AML-193 (cell line): ENCODE measurements around the gene SLC6A18.

Experiments used
- DNase-seq, 2 experiments: peaks; one replicate each; lab custom pipeline; 2025; lab: John Stamatoyannopoulos, UW

SLC6A18 gene

DNA sequence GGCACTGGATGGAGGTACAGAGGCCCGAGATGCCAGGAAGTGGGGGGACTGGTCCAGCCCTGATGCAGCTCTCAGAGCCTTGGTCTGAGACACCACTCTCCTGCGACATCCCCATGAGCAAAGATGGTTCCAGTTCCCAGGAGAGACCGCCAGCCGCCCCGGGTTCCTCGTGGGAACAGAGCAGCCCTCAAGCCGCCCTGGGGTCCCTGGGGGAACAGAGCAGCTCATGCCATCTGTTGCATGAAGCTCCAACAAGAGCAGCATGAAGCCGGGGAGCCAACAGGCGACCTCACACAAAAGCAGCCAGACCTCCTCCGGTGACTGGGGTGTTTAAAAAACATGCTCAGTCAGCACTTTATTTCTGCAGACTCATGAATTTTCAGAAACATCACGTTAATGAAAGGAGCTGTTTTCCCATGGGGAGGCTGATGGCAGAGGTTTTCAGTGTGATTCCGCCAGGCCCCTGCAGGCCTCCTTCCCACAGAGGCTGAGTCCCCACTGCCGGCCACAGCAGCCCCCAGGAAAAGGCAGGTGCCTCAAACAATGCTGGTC, 6.2 kb downstream of the SLC6A18 start:
- no peak for DNase-seq

DNA sequence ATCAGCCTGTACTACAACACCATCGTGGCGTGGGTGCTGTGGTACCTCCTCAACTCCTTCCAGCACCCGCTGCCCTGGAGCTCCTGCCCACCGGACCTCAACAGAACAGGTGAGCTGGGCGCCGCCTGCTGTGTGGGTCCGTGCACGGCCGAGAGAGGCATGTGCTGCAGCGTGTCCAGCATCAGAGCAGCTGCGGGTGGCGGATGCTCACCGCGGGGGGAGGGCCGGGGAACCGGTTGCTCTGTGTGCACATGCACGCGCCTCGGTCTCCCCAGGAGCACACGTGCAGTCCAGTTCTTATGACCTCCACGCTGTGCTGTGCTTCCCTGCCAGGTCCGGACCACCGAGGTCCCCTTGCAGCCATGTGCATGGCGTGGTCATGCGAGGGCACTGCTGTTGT, 7.6 kb downstream of the SLC6A18 start:
- DNase-seq, result no peak

DNA sequence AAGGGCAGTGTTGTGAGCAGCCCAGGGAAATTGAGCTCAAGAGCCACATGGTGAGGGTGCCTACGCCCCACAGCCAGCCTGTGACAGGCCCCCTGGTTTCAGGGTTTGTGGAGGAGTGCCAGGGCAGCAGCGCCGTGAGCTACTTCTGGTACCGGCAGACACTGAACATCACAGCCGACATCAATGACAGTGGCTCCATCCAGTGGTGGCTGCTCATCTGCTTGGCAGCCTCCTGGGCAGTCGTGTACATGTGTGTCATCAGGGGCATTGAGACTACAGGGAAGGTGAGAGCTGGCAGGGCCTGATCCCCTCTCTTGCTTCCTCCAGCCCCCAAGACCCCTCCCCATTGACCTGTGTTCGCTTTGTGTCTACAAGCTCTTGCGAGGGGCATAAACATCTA, 10.2 kb downstream of the SLC6A18 start:
- DNase-seq, result no peak

DNA sequence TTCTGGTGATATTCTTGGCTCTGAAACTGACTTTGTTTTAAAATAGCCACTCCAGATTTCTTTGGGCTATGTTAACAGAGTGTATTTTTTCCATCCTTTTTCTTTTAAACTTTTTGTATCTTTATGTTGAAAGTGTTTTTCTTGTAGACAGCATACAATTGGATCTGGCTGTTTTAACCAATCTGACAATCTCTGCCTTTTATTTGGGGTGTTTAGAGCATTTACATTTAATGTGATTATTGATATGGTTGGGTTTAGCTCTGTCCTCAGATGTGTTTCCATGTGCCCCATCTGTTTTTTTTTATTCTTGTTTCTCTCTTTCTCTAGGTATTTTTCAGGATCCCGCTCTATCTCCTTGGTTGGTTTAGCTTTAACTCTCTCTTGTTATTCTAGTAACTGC, 10.7 kb downstream of the SLC6A18 start:
- DNase-seq, result no peak

DNA sequence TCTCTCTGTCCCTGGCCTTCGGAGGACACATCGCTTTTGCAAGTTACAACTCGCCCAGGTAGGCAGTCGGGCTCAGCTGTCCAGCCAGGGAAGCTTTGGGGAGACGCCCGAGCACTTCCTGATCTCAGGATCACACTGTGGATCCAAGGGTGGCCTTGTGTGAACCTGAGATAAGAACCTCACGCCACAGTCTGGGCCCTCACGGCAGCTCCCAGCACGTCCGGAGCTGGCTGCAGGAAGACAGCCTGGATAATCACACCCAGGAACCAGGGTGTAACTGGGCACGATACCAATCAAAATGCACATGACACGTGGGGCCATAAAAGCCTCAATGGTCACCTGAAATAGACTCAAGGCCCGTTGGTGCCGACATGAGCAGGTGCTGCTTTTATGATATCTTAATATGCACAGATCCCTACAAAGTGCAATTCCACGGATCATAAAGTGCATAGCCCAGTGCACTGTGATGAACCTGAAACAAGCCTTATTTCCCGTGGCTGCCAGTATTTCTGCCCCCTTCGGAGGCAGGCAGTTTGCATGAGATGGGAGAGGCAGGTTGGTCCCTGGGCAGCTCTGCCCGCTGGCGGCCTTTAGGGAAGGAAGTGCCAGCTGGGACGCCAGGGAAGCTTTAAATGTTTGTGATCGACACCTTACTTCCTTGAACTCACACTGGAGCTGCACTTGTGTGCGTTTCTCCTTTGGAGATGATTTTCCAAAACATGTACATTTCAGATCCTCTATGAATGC, 14.5 kb downstream of the SLC6A18 start:
- no peak for DNase-seq

DNA sequence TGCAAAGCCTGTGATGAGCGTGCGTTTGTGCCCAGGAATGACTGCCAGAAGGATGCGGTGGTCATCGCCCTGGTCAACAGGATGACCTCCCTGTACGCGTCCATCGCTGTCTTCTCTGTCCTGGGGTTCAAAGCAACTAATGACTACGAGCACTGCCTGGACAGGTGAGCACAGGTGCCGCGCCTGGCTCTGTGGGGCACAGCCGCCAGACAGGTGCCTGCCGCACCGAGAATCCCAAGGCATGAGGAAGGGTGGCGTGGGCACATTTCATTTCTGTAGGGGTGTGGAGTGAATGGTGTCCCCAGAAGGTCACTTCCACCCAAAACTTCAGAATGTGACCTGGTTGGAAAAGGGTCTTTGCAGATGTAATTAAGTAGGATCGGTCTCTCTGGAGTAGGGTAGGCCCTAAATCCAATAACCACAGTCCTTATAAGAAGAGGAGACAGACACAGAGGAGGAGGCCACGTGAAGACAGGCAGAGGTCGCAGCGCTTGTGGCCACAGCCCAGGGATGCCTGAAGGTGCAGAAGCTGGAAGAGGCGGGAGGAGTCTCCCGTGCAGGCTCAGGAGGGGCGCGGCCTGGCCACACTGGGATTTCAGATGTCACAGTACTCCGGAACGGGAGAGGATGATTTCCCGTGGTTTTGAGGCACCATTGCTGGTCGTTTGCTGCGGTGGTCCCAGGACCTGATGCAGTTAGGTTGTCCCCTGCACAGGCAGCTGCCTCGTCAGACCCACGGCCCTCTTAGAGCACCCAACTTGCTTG, 15.5 kb downstream of the SLC6A18 start:
- no peak for DNase-seq

DNA sequence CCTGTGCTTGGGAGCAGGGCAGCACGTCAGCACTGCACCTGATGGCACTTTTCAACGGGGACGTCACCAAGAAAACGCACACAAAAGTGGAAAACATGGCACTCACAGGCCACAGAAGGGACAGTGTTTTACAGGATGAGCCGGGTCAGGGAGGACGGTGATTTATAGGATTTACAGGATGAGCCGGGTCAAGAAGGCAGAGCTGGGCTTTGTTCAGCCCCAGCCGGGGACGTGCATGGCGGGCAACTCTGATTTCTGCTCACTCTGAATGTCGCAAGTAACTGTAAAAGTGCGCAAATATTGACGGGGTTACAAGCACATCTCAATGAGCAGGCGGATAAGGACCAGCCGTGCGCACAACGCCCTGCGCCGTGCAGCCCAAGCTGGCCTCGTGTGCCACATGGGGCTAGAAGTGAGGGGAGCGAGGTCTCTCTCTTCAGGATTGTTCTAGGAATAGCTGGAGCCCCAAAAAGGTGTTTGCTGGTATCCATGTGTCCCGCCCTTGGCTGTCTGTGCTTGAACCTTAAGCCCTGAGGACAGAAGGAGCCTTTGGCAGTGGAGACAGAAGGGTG, 16.4 kb downstream of the SLC6A18 start:
- no peak for DNase-seq

DNA sequence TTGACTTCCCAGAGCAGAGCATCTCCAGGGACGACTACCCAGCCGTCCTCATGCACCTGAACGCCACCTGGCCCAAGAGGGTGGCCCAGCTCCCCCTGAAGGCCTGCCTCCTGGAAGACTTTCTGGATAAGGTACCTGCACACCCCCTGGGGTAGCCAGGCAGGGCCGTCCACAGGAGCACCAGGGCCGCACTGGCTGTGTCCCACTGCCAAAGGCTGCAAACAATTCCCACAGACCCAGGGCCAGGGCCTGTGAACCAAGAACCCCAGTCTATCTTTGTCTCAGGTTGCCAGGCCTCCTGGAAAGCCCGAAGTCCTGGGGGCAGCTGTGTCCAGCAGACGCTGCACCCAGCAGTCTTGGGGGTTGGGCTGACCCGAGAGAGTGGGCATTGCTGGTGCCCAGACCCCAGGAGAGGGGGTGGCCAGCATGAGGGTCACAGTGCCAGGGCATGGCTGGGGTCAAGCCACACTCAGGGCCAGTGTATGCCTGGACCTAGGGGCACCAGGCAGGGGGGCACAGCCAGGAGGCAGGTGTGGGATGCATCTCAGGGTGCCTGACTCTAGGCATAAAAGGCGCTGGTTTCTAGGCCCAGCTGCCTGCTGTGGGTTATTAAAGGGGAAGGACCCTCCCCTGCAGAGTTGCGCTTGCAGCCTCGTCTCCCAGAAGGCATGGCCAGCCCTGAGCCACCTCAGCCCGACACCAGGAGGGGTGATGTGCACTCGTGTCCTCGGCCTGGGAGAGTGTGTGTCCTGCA, 17.7 kb downstream of the SLC6A18 start:
- no peak for DNase-seq

DNA sequence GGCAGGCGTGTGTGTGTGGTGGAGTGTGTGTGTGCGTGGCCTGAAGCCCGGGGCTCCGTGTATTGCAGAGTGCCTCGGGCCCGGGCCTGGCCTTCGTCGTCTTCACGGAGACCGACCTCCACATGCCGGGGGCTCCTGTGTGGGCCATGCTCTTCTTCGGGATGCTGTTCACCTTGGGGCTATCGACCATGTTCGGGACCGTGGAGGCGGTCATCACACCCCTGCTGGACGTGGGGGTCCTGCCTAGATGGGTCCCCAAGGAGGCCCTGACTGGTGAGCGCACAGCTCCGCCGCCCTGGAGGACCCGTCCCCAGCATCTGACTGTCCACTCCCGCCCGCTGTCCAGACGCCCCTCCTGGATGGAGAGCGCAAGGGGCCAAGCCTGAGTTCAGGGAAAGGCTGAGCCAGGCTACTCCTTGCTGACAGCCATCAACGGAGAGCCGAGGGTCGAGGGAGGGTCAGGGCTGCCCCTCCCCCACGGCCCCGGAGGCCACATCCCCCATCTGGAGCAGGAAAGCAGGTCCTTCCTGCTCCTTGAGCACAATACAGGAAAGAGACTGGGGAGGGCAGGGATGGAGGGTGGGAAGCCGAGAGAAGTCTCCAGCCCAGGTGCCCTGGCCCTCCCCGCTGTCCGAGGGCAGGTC, 18.4 kb downstream of the SLC6A18 start:
- DNase-seq, result no peak

DNA sequence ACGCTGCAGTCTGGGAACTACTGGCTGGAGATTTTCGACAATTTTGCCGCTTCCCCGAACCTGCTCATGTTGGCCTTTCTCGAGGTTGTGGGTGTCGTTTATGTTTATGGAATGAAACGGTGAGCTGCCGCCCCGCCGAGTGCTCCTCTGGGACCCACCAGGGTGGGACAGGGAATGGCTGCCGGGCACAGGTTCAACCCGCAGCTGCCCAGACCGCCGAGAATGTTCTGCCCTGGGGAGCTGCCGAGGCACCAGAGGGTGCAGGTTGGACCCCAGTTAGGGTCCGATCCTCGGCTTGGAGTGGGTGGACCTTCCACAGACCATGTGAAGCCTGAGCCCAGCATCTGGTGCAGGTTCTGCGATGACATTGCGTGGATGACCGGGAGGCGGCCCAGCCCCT, 19.1 kb downstream of the SLC6A18 start:
- no peak for DNase-seq

DNA sequence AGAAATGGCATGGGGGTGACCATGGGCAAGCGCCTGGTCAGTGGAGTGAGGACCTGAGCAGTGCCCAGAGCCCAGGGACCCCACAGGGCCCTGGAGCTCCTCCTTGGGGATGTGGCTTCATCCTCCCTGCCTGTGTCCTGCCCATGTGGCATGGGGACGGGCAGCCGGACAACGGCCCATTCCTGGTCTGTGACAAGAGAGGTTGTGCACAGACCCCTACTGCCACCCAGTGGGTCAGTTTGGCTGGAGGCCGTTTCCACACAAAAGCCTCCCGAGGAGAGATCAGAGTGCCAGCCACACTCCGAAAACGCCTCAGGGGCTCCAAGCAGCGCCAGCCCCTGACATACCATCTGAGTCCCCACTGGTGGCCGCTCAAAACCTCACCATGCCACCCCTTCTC, 19.8 kb downstream of the SLC6A18 start:
- no peak for DNase-seq

DNA sequence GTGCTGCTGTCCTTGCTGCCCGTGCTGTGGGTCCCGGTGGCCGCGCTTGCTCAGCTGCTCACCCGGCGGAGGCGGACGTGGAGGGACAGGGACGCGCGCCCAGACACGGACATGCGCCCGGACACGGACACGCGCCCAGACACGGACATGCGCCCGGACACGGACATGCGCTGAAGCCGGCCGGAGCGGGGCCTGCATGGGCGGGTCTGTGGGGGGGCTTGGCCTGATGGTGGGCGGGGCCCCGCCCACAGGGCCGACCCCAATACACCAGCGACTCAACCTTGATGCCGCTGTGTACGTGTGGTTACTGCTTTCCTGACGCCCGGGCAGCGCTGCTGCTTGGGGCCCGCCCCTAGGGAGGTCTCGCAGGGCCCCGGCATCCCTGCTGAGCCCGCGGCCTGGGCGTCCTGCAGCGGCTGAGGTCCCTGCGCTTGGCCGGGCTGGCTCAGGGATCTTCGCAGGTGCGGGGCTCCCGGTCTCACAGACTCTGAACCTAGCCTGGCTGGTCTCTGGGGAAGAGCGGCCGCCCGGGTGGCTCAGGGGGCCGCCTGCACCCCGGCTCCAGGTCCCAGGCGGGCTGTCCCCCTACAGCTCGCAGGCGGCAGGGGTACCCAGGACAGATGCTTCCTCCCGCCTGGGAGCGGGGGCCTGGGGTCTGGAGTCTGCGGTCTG, 20.9 kb downstream of the SLC6A18 start:
- no peak for DNase-seq

DNA sequence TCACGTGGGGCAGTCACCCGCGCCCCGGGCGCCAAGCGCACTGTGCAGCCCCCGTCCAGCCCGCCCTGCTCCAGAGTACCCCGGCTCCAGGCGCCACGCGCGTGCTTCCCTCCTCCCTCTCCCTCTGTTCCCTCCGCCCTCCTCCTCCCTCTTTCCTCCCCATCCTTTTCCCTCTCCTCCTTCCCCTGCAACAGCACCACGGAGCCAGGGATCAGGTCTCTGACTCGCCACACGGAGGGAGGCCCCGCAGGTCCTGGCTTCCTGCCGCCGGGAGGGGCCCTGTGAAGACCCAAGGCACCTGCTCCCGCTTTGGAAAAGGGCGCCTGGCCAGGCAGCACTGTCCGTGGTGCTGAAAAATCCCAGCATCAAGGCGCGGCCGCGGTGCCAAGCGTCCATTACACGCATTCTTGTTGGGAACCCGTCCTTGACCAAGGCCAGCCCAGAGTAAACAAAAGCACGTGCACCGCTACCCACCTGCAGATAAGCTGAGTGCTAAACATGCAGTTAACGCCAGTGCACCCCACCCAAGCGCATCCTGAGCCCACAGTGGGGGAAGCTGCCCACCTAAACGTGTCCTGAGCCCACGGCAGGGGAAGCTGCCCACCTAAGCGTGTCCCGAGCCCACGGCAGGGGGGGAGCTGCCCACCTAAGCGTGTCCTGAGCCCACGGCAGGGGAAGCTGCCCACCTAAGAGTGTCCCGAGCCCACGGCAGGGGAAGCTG, 21.7 kb downstream of the SLC6A18 start:
- DNase-seq, result no peak

DNA sequence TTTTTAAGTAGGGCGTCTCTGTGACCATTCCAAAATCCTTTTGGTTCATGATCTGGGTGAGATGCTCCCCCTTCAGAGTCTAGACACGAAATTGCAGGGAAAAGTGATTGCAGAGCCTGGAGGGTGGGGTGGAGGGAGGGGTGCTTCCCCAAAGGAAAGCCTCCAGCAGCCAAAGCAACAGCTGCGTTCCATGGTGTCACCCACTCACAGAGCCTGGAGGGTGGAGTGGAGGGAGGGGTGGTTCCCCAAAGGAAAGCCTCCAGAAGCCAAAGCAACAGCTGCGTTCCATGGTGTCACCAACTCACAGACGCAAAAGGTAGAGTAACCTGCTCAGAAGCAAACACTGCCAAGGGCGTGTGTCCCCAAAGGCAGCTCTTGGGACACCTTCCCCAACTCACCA, 22.6 kb downstream of the SLC6A18 start:
- DNase-seq, result no peak

DNA sequence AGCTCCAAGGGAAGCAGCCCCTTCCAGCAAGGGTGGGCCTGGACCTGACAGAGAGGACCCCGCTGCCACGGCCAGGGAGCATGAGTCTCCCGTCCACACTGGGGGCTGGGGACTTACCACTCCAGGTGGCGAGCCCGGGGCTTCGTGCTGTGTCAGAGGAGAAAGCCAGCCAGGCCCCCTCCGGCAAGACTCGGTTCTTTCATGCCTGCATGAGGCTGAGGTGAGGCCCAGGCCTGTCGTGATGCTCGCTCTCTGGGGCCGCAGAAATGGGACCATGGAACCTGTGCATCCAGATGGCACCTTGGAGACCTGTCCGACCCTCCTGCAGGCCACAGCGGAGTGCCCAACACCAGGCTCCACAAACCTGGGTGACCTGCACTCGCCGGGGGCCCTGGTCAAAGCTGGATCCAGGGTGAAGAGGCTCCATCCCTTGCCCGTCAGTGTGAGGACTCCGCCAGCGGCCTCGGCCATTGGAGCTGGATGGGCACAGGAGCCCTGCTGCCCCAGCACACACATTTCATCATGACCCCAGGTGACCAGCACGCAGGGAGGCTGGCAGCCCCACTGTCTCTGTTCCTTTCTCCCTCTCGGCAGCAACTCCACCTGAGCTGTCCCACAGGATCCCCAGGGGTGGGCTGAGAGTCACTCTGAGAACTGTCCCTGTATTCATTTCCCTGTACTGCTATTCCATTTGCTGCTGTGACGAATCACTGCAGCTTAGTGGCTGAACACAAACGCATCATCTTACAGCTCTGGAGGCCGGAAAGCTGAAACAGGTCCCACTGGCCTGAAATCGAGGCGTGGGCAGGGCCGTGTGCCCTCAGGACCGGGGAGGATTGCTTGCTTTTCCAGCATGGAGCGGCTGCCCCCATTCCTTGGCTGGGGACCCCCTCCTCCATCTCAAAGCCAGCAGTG, 24.4 kb downstream of the SLC6A18 start:
- no peak for DNase-seq

DNA sequence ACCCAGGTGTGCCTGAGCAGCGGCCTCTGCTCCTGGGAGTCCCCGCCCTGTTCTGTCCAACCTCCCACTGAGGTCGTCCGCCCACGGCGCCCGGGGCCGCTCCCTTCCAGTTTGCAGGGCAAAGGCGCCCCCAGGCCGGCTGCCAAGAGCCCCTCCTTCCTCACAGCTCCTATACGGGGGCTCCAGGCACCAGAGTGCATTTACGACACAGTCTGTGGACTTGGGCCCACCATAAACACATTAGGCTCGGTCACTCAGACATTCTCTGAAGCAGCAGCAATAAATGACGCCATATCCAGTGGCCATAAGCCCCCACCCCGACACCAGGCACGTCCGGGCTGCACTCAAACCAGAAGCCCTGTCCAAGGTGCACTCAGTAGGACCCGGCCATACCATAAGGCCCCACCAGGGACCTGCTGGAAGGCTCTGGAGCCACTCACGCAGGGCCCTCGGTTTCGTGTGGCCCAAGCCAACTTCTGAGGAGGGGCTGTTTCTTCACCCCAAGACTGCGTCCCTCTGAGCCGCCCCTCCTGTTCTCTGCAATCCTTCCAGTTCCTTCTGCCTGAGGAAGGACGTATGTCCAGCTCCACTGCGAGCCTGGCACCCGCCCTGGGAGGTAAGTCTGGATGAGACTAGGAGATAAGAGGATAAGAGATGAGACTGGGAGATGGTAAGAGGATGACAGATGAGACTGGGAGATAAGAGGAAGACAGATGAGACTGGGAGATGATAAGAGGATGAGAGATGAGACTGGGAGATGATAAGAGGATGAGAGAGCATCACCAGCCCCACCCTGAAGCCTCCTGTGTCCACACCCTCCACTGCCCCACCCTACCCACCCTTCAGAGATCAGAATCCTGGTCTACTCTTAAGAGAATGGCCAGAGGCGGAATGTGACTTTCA, 26.7 kb downstream of the SLC6A18 start:
- no peak for DNase-seq

DNA sequence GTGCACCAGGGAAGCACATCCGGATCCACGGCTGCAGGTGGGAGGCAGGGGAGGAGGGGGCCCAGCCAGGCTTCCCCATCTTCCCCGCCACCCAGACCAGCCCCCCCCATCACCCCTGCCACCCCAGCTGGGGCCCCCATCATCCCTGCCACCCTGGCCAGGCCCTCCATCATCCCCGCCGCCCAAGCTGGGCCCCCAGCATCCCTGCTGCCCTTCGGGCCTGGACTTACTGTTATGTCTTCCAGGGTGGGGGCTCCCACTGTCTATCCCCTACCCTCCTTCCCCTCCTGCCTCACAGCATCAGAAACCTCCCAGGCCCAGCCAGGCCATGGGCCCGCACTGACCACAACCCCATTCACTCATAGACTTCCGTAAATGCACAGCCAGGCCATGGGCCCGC, 27.5 kb downstream of the SLC6A18 start:
- no peak for DNase-seq

DNA sequence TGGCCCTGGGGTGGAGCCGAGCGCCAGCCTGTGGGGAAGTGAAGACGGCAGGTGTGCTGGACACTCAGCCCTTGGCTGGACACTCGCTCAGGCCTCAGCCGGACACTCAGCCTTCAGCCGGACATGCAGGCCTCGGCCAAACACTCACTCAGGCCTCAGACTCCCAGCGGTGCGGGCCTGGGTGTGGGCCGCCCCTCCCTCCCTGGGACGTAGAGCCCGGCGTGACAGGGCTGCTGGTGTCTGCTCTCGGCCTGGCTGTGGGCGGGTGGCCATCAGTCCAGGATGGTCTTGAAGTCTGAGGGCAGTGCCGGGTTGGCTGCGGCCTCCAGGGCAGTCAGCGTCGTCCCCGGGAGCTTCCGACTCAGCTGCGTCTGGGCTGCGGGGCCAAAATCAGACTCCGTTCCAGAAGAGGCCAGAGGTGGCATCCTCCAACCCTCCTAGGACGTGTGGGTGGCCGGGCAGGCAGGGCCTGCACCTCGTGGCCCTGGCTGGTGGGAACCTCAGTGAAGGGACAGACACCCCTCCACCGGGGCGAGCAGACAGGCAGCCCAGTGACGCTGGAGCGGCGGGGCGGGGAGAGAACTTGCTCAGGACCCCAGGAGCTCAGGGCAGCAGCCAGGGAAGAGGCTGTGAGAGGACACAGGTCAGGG, 28.4 kb downstream of the SLC6A18 start:
- DNase-seq, result no peak
